ENCODE data around the gene MAD1L1.

Gene MAD1L1

DNA sequence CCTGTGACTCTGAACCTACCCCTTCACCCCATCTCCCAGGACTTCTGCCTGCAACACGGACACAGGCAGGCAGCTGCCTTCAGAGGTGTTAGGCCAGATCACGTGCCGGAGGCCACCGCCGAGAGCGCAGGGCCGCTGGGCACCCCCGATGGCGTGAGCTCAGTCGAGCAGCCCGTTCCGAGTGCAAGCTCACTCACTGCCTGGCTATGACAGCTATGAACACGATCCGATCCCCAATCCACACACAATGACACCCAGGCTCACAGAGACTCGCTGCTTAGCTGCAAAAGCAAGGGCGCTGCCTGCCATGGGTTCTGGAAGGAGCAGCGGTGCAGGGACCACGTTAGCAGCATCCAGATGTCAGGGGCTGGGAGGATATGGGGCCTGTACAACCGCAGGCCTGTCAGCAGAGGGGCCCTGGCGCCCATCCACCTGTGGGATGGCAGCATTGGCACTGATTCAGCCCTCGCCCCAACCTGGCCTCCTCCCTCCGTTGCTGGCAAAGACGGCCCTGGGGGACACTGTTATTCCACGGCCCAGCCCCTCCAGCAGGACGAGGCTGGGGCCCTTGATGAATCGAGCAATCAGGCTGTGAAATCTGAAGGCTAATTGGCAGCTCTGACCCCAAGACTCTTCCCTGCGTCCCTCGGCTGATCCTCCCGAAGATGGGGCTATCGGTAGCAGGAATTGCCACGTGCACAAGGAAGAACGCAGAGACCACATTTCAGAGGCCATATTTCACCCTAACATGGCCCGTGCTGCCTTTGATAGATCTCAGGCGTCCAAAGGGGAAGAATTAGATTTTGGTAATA, 332.6 kb downstream of the MAD1L1 start:
- no peak for DNase-seq

DNA sequence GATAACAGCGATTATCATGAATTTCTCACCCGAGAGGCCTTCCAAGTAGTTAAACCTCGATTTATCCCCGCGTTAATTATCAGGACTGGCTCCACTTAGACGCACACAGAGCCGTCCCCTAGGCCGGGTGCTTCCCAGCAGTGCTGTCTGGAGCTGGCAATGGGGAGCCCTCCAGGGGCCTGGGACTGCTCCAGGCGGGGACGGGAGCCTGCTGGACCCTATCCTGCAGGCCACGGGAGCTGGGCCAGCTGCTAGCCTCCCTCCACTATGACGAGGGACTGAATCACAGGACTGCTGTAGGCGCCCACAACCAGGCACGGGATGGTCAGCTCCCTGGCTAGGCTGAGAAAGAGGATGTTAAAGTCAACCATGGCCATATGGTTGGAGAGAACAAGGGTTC, 333.5 kb downstream of the MAD1L1 start:
- no peak for DNase-seq

DNA sequence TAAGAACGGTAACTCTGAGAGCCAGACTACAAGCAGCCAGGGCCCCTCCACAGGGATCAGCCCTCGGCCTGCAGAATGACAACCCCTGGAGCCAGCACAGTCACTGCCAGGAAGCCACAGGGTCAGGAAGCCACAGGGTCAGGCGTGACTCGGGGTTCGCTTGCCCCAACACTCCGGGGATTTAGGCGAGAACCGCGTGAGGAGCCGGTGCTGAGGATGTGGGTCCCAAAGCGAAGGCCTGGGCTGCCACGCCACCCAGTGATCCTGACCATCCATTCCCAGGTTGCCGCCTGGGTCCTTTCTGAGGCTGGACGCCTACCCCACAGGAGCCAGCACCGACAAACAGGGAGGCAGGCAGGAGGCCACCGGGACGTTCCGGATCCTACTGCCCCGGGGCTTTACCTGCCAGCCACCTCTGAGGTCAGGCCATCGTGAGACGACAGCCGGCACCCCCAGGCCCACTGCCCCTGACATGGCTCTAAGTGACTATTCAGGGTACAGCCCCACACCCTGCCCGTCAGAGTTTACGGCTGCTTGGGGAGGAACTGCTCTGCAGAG, 334.0 kb downstream of the MAD1L1 start:
- DNase-seq: no peak

DNA sequence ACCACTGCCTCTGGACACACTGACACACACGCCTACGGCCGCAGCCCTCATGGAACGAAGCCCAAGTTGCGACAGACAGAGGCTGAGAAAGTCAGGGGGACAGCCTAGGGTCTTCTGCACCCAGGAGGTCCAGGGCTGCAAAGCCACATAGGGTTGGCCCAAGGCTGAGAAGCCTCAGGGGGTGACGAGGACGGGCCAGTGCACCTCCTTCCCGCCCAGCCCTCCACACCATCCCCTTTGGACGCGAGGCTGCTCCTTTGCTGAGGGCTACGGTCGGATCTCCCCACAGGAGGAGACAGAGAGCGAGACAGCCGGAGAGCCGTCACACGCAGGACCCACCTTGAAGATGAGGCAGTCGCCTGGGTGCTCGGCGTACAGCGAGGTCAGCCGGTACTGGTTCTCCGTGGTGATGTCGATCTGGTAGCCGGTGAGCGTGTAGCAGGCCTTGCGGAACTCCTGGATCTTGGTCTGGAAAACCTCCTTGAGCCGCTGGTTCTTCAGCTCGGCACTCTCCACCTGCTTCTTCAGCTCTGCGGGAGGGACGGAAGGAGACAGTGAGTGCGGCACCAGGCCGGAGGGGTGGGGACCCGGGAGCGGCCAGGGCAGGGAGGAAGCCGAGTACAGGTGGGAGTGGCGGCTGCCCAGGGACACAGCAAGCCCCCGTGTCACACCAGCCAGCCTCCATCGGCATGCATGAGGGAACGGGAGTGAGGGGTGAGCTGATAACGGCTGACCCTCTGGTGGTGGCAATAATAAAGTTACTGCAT, 334.7 kb downstream of the MAD1L1 start:
- DNase-seq: no peak

DNA sequence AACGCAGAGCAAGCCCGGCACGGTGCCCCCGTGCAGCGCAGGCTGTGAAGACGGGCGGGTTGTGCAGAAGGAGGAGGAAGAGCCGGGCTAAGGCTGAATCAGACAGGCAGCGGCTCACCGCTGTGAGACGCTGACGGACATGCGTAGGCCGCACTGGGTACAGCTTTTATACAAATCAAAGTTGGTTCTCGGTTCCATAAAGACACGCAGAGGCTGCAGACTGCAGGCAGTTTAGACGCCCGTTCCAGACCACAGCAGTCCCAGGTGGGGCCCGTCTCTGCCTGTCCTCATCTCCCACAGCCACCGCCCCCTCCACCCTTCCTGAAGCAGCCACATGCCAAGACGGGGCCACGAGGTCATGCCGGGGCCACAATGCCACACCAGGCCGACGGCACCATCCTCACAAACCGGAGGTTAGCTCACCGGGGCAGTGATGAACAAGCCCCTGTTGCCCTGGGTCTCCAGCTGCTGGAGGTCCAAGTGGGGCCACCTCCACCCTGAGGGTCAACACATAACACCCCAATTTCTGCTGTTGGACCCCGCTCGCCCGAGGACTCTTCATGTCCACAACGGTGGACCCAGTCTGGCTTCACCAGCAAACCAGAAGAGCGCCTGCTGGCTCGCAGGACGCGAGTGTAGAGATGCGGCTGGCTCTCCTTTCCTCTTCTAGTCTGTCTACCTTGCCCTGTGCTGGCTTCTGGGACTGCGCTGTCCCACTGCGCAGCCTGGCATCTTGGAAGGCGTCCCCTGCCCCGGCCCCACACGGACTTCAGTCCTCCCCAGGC, 335.5 kb downstream of the MAD1L1 start:
- no peak for DNase-seq

DNA sequence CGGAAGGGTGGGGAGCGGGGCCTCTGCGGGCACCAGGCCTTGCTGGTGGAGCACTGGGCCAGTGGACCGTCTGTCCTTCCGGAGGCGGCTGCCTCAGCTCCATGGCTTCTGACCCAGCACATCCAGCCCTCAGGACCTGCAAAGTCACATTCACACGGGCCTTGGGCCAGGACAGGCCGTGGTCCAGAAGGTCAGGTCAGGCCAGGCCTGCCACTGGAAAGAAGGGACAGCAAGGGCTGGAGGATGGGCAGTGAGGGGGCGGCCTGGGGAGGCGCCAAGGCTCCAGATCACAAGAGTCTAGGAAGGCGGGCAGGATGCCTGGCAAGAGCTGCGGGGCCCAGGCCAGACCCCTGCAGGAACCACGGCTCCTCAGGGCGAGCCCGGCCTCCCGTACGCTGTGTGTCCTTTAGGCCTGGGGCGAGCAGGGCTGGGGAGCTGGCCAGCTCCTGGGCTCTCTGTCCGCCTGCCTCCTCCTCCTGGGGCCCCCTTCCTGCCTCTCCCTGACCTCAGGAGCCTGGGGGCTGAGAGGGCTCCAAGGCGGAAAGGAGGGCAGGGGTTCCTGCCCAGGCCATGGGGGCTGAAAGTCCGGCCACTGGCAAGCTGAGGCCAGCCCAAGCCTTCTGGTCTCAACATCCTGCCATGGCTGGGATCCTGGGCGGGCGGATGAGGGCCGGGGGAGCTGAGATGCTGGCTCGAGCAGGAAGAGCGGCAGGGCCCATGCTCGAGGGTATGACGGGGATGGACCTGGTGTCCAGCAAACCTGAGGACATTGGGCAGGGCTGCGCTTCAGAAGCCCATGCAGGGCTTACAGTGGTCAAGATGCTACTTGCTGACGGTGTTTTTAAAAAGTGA, 336.9 kb downstream of the MAD1L1 start:
- no peak for DNase-seq

DNA sequence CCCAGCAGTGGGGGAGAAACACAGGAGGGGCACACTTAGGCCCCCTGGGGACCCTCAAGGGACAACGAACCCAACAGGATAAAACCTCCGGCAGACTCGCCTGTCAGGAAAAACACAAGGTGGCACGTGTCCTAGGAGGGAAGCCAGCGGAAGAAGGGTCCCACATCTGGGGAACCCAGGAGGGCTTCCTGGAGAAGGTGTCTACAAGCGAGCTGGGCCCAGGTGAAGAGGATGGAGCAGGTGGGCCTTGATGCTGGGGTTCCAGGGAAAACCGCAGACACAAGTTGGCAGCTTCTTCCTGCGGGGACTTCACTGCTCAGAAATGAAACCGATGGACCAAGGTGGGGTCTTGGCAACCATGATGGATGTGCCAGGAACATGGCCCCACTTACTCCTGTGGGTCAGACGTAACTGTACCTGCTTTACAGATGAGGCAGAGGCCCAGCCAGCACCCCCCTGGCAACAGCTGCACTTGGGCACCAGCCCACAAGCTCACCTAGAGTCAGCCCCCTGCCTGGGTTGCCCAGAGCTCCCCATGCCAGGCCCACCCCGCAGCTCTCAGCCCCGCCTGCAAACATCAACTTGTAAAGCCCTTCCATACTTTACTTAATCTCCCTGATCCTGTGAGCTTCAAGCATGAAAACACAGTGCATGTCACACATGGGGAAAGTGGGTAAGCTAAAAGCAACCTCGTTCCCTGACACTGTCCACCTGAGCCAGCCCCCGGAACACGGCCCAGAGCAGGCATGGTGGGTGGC, 337.7 kb downstream of the MAD1L1 start:
- no peak for DNase-seq

DNA sequence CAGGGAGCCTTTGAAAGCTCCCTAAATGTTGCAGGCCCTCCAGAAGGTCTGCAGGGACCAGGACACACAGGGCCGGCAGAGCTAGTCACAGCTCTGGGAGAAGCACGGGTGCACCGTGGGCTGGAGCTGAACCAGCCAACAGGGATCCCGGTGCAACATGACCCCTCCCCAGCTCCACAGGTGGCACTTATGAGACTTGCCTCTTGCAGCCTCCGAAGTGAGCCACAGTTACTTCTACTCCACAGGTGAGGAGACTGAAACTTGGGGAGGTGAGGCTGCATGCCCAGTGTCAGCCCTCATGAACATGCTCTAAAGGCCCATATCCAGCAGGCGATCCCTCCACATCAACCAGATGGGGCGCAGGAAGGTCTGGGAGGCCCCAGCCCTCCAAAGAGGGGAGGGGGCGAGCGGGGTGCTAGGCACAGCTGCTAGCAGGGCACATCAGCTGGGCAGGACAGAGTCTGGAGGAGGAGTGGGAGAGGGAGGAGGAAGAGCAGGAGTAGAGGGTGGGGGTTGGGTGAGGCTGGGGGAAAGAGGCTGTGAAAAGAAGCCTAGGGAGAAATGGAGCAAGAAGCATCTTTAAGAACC, 338.3 kb downstream of the MAD1L1 start:
- DNase-seq: no peak

DNA sequence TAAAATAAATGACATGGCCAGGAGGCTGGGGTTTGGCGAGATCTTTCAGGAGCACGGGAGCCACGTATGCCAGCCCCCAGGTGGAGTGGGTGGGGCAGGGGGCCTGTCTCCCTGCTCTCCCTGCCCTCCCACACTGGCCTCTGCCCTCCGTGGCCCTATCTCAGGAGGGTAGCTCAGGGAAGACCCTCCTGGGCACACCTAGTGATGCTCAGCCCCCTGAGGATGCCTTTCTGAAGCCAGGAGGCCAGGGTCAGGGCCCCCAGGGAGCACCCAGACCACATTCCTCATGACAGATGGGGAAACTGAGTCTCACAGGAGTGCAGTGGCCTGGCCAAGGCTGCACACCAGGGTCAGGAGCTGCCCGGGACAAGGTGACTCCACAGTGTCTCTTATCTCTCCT, 339.3 kb downstream of the MAD1L1 start:
- no peak for DNase-seq

DNA sequence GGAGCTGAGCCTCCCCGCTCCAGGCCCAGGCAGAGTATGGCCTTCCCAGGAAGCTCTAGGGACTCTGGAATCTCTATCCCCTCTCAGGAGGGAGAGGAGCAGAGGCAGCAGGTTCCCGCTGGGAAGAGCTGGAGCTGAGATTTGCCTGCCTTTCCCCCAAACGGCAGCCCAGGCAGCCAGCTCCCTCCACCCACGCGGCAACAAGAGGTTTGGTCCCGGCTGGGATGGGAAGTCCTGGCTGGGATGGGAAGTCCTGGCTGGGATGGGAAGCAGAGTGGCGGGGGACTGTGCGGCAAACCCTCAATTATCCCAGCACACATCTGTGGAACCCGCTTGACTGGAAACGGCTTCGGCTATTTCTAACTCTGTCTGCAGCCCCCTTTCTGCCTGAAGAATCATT, 339.7 kb downstream of the MAD1L1 start:
- no peak for DNase-seq

DNA sequence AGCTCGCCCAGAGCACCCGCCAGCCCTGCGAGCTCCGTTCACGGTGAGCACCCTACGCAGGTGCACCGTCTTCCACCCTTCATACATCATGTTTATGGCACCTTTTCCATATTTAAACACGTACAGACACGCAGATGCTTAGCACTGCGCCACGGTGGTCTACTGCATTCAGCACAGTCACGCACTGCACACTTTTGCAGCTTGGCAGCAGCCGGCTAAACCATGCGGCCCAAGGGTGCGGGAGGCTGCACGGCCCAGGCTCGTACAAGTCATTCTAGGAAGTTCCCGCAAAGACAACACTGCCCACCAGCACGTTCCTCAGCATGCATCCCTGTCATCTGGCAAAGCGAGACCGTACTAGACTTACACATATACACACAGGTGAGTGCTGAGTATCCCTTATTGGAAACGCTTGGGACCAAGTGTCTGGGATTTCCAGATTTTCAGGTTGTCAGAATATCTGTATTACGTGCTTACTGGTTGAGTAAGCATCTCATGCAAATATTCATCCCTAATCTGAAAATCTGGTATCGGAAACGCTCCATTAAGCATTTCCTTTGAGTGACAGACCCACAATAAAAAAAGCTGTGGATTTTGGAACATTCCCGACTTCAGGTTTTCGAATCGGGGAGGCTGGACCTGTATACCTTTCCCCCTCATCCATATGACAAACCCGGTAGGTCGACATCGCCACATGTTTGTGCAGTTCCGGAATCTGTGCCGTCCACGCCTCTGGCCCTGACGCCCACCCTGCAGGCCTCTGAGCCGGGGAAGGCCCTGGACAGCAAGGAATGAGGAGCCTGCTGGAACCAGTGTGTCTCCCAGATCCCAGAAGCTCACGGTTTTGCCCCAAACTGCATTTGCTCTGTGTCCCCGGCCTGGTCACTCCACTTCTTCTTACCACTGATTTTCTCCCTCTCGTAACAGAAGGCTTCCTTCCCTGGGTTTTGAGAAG, 340.5 kb downstream of the MAD1L1 start:
- DNase-seq: no peak

DNA sequence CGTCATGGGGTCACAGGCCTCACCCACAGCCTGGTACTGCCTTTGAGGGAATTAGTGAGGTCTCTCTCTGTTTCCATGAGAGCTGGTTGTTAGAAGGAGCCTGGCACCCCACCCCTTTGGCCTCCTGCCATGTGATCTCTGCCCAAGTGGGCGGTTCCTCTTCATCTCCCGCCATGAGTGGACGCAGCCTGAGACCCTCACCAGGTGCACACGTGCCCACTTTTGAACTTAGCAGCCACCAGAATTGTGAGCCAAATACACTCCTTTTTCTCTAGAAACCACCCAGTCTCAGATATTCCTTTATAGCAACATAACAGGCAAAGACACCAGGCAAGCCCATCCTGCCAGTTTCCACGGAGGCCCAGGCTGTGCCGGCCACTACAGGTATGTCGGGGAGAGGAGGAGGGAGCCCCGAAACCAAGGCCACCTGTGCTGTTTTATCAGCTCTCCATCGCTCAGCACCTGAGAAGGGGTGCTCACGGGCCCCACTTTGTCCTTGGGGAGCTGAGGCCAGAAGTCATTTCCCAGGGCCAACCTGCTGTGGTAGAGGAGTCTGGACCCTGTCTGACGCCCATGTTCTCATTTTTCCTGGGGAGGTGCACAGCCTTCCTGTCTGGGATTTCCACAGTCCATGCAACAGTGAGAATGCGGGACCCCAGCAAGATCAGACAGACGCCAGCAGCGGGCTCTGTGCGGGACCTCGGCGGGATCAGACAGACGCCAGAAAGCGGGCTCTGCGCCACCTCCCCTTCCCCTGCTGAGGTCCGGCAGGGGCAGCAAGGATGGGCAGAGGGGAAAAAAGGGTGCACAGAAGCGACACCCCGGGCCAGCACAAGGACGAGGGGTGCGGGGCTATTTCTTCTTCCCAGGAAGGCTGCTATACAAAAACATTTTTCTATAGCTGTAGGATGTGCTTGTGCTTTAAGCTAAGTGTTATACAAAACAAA, 342.2 kb downstream of the MAD1L1 start:
- DNase-seq: no peak

DNA sequence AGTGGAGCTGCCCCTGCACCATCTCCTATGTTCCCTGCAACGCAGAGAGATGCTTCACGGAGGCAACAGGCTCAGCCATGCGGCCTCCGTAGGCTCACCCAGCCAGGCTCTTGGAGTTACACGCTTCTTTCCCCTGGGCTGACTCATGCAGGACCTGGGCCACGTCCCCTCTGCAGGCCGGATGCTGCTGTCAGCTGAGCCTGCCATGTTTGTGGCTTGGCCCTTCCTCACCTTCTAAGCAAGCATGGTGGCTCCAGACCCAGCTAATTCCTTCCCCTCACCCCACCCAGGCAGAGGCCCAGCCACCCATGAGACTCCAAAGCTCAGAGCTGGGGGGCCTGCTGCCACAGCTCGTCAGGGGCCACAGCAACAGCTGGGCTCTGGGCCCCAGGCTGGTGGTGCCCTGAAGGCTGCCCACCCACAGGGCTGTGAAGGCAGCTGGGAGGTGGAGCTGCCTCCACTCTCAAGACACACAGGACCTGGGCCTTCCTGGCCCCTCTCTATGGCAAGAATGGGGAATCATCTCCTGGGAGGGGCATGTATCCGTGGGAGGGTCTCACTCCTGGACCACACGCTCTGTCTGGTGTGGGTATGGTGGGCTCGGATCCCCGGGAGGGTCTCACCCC, 343.1 kb downstream of the MAD1L1 start:
- no peak for DNase-seq

DNA sequence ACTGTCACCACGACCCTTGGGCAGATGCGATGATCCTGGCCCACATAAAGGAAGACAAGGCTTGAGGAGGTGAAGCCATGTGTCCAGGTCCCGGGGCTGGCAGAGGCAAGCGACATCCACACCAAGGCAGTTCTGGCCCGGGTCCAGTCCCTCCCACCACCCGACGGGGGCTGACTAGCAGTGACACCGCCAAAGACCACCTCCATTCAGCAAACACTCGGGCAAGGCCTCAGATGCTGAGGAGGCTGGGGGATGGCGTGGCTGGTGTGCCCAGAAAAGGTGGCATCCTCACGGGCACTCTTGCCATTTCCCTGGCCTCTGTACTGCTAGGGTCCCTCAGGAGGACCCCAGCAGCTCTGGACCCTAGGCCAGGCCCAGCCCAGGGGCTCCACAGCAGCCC, 343.7 kb downstream of the MAD1L1 start:
- DNase-seq: no peak

DNA sequence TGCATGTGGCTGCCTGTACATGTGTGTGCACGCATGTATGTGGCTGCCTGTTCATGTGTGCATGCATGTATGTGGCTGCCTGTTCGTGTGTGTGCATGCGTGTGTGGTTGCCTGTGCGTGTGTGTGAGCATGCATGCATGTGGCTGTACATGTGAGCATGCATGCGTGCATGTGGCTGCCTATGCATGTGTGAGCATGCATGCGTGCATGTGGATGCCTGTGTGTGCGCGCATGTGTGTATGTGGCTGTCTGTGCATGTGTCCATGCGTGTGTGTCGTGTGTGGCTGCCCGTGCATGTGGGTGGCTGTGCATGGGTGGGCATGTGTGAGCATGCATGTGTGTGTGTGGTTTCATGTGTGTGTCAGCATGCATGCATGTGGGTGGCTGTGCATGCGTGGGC, 344.3 kb downstream of the MAD1L1 start:
- no peak for DNase-seq

DNA sequence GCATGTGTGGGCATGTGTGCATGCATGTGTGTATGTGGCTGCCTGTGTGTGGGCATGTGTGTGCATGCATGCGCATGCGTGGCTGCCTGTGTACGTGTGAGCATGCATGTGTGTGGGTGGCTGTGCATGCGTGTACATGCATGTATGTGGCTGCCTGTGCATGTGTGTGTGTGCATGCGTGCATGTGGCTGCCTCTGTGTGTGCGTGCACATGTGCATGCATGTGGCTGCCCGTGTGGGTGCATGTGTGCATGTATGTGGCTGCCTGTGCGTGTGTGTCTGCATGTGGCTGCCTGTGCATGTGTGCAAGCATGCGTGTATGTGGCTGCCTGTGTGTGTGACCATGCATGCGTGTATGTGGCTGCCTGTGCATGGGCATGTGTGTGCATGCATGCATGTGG, 345.5 kb downstream of the MAD1L1 start:
- DNase-seq: no peak

DNA sequence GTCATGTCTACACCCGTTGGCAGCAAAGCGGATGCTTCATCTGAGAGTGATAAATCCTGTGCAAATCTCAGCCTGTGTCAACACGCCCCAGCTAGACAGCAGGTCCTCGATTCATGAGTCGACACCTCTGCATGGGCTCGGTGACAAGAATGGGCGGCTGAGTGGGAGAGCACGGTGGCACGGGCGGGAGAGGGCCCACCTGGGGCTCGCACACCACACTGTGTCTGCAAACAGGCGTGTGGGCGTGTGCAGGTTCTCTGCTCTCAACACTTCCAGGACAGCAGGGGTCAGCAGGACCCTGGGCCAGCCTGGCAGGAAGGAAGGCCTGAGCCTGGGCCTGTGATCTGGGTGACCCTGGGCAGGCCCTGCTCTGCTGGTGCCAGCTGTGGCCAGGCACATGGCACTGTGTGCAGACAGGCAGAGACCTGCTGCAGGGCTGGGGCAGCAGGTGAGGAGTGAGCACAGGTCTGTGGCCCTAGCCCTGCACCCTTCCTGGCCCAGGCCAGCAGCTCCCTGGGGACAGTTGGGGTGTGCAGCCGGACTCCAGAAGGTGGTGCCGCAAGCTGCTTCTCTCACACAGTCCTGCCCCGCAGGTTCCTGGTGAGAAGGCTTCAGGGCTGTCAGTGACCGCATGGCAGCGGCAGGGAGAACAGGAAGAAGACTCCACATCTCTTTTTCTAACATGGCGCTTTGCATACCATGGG, 346.2 kb downstream of the MAD1L1 start:
- DNase-seq: no peak
